NT2/D1 (cell line): ENCODE results near the gene PRRX2.

Experiments
- YY1 ChIP-seq: IDR thresholded peaks from 2 replicates; pipeline ENCODE4 v1.6.1; 2011; ENCODE audit not compliant: insufficient read length, insufficient read depth
- ZNF274 ChIP-seq: IDR thresholded peaks from 2 replicates; pipeline ENCODE4 v1.6.1; 2011; ENCODE audit warnings: mild to moderate bottlenecking, low read depth, low read length

DNA sequence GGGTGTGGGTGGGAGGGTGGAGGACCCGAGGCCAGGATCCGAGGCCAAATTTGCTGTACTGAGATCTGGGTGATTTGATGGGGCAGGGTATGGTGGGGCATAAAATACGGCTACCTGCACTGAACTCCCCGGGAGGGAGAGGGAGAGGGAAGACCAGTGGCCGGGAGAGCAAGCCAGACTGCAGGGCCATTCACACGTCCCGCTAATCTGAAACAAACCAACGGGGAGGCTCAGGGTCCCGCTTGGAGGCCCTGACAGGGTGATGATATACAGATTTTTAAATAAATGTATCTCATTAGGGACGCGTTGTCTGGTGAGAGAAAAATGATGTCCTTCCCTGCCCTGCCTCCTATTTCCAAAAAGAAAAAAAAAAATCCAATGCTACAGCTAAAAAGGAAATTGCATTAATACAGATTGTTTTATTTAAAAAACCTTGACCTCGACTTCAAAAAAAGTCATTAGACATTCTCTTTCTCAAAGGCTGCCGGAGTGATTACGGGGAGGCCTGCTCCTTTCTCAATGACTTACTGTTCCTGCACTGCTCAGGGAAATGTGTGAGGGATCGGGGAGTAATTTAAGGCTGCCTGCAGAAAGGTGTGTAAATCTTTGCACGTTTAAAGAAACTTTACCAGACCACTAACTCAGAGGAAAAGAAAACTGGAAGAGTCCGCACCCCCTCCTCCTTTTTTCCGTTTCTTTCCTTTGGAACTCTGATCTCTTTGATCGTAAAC, 11.5 kb upstream of the PRRX2 start:
- TF ChIP-seq YY1: no peak
- TF ChIP-seq ZNF274: no peak
